Activated CD8-positive, alpha-beta memory T cell treated with anti-CD3 and anti-CD28 coated beads for 4 hours (primary cell): Measurements from ENCODE around the gene MVK.

ENCODE experiments used
- DNase-seq, 2 donors: peaks; one replicate each; pipeline ENCODE4 v3.0.0-alpha.2; 2020; ENCODE audit warnings: low read depth in 2 of 2

MVK gene

DNA sequence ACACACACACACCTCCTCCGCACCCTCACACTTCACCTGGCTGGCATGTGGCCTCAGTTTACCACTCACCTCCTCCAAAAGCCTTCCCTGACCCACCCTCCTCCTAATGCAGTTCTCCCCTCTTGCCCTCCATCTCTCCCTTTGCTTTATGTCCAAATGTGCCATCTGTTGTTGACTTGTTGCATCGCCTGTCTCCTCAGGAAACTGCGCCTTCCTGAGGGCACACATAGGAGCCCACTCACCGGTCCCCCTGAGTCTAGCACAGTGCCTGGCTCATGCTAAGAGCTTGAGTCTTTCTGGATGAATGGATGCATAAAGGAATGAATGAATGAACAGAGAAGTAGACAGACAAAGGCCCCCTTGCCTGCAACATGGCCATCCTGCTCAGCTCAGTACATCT, 34.0 kb downstream of the MVK start:
- no peak for DNase-seq

DNA sequence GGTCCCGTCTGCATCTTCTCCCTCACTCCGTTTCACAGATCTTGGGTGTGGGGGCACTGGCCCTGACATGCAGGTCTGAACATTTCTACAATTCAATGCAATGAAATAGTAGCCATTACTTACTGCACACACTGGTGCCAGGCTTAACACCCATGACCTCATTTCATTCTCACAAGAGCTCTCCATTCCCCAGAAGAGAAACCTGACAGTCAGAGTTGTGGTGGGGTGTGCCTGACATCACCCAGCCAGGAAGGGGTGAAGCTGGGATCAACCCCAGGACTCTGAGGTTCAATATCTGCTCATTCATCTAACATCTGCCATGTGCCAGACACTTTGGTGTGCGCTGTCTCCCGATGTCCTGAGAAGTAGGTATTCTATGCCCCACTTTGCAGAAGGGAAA, 34.7 kb downstream of the MVK start:
- no peak for DNase-seq

DNA sequence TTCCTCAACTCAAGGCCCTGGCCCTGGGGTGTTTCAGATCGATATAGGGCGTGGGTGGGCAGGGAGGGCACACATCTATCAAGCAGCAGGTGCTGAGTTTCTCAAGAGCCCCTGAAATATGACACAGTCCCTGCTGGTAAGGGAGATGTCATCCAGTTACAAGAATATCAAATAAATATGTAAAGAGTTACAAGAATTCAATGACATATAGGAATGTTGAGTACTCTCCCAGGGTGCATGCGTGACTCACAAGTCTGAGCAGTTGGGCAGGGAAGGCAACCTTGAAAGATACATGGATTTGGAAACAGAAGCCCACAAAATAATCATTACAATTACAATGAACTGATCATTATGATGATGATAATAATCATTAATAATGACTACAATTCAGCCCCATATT, 35.2 kb downstream of the MVK start:
- DNase-seq, result no peak

DNA sequence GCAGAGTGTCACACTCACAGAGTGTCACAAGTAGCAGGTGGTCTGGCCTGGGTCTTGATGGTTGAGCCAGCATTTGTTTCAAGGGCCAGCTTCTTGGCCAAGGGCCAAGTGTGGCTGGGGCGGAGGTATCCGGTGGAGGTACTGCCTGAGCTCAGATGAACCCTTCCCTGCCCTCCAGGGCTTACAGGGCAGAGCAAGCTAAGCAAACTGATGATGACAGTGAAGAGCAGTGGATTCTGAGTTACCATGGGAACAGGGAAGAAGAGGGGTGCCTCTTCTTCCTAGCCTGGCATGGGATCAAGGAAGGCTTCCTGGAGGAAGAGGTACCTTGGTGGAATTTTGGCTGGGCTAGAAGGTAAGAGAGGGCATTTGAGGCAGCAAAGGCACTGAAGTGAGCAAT, 35.7 kb downstream of the MVK start:
- no peak for DNase-seq

DNA sequence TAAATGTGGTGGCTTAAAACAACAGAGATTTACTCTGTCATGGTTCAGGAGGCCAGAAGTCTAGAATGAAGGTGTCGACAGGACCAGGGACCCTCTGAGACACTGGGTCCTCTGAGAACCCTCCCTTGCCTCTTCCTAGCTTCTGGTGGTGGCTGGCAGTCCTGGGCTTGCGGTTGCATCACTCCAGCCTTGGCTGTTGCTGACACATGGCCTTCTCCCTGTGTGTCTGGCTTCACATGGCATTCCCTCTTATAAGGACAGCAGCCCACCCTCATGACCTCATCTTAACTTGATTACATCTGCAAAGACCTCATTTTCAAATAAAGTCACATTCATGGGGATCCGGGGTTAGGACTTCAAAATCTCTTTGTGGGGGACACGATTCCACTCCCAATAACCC, 36.9 kb downstream of the MVK start:
- DNase-seq, result no peak

DNA sequence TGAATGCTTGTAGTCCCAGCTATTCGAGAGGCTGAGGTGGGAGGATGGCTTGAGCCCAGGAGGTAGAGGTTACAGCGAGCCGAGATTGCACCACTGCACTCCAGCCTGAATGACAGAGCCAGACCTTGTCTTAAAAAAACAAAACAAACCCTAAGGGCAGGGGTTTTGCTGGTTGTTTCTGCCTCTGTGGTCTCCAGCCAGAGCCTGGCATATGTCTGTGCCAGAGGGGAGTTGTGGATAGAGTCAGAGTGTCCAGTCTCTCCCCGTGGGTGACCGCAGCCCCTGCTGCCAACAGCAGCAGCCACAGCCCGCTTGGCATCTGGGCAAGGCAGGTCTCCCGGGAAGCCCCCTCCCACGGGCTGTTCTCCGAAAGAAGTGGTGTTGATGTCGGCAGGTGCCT, 37.6 kb downstream of the MVK start:
- no peak for DNase-seq

DNA sequence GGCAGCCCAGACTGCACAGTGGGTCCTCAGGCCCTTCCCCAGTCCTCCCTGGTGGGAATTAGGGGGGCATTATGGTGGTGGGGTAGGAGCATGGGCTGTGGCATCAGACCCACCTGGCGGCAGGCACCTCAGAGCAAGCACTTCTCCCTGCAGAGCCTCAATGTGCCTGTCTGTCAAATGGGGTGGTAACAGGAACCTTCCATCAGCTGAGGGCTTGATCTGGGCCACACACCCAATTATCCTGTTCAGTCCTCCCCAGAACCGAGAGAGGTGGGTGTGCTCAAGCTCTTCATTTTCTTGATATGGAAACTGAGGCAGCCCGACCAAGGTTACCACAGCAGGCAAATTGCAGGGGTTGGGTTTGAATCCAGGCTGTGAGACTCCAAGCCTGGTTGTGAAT, 38.4 kb downstream of the MVK start:
- DNase-seq, result no peak

DNA sequence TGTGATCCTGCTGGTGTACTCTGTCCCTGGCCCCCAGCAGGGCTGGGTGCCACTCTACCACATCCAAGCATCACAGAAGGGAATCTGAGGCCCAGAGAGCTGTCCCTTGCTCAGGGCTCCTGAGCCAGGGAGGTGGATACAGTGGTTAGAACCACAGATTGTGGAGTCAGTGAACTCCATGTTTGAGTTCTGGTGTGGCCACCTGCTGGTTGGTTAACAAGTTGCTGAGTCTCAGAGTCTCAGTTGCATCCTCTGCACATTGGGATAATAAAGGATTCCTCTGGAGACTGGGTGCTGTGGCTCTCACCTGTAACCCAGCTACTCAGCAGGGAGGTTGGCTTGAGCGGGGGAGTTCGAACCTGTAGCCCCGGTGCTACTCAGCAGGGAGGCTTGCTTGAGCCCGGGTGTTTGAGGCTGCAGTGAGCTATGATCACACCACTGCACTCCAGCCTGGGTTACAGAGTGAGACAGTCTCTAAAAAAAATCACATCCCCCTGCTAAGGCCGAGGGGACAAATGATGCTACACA, 39.4 kb downstream of the MVK start:
- DNase-seq, result no peak

DNA sequence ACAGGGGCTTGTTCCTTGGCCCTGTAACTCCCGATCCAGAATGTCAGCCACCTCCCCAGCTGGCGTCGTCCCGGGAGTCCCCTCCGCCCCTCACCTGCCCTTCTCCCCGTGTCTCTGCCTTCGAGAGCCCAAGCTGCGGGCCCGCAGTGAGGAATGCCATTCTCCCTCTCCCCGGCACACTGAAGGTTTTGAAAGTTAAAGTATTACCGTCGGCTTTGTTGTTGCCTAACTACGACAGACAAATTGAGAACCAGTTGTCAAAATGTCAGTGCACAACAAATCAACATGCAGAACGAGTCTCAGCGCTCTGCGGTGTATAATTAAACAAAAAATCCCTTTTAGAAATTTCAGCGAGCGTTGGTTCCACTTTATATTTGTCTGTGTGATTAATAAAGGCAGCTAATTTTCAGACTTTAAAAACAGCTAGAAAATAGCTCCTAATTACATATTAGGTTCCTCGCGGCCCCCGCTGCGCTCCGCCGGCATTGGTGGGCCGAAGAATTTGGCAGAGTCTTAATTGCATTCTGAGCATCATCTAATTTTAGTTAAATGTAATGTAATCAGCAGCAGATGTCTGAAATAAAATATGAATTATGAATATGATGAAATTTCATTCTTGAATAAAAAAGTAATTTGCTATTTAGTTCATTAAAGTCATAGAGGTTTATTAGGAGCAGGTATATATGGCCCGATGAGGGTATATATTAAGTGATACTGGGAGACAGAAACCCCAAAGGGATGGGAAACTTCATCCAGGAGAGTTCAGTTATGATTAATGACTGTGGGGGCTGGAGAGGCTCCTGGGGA, 40.3 kb downstream of the MVK start:
- no peak for DNase-seq

DNA sequence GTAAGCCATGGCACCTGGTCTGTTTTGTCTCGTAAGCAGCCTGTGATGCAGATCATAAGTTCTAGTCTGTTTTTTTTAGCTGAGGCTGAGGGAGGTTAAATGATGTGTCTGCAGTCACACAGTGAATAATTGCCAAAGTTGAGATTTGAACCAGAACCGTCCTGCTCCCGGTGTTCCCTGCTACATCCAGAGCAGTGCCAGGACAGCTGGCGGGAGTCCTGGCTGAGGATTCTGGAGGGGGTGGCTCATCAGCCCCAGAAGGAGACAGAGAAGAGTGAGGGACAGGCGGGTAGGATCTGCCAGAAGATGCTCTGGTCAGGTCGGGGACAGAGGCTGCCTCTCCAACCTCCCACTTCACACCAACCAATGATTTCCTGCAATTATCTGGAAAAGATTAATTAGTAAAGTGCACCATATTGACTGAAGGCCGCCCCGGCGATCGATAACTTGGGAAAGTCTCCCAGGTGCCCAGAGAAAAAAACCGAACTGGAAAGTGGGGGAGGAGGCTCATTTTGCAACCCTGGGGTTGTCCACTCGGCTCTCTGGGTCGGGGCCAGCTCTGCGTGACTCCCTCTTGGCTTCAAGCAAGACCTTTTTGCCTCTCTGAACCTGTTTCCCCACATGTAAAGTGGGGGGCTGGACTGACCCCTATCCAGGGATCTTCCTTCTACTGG, 42.1 kb downstream of the MVK start:
- no peak for DNase-seq

DNA sequence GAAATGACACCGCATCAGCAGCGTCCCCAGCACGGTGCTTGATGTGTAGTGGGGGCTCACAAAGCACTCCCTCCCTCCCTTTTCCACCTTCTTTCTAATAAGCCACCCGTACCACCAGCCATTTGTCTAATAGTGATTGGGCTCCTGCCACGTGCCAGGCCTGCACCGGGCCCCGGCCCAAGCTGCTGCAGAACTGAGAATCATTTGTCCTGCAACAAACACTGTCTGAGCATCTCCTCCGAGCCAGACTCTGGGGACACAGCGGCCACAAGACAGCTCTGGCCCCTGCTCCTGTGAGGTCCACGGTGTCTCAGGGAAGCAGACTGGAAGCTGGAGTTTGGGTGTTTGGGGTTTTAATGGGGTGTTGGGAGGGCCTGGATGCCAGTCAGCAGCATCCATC, 43.9 kb downstream of the MVK start:
- DNase-seq, result no peak

DNA sequence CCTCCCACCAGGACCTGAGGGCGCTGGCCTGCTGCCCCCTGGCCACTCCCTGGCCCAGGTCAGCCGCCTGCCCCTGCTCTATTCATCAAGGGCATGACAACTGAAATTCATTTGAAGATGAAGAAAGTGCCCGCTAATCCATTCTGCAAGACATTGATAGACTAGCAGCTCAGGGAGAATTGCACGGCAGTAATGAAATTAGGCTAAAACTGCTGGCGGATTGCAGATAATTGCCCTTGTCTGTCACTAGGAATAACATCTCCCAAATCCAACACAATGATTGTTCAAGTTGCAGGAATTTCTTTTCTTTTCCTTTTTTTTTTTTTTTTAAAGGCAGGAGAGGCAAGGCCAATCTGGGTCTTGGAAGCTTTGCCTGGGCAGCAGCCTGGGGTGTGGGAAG, 44.5 kb downstream of the MVK start:
- DNase-seq, result no peak

DNA sequence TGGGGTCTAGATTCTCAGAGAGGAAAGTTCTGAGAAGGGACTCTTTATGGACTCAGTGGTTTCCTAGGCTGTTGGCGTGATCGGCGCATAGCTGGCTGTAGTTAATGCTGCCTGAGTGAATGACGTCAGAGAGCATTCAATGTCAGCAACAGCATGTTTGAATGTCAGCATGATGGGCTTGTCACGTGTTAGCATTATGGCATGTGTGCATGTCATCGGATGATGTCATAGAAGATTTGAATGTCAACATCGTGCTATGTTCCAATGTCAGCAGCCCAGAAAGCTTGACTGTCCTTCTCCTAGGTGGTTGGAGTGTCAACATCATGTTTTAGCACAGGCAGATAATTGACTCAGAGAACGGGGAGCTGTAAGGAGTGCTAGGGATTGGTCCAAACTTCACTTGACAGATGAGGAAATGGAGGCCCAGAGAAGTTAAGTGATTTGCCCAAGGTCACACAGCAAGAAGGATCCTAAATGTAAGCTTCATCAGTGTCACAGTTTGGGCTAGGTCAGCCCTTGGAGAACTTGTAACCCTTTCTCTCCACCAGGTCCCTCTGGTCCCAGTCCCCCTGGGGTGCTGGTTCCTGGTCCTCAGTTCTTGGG, 45.5 kb downstream of the MVK start:
- no peak for DNase-seq

DNA sequence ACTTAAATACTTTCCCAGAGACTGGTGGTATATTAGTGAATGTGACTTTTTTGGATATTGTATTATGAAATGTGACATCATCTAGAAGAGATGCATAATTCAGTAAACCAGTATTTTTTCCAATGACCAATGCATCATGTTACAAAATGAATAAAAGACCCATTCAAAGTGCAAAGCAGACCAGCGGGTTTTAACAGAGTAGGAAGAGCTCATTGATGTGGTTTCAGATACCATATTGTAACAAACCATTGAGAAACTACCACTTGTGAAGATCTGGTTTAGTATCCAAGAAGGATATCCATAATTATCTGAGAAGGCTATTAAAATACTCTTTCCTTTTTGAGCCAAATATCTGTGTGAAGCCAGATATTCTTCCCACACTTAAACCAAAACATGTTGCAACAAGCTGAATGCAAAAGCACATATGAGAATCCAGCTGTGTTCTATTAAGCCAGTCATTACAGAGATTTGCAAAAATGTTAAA, 47.7 kb downstream of the MVK start:
- no peak for DNase-seq

DNA sequence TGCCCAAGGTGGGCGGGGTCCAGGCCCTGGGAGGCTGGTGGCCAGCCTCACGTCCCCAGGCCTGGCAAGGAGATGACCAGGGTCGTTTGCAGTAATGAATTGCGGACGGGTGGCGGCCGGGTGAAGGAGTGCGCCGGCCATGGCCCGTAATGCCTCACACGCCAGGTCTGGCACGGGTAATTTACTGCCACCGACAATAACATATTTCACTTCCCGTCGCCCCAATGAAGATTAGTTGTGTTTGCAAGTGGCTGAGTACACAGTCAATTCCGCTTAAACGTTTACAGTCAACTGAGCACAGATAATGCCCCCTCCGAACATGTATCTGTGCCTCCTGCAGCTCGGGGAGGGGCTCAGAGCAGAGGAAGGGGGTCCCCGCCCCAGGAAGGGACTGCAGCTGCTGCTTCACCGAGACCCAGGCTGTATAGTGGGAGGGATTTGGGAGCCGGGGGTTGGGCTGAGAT, 48.3 kb downstream of the MVK start:
- DNase-seq, result no peak

DNA sequence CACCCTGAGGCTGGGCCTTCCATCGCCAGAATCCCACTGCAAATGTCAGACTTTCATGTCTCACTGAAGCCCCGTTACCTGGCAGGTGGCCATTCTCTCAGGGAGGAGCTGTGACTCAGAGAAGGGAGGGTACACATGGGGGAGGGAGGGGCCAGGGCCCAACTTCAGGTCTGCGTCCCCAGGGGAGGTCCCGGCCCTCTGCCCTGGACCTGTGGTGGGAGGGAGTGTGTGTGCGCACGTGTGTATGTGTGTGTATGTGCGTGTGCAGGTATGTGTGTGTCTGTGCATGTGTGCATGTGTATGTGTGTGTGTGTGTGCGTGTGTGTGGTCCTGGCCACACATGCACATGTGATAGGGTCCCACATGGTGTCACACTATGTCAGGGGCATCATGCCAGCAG, 50.9 kb downstream of the MVK start:
- DNase-seq, result no peak

DNA sequence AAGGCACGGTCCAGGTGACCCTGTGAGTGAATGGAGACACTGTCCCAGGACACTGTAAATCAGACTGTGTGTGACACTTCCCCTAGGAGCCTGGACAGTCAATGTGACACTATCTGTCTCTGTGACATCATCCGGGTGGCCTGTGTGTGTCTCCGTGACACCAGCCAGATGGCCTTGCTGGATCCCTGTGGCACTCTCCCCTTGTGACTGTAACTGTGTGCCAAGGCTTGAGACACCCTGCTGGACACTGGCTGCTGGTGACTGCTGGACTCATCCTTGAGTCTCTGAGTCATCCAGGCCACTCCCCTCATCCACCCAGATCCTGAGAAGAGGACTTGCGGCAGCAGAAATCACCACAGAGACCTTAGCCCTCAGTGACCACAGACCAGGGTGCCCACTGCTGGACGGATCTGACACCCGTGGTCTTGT, 51.6 kb downstream of the MVK start:
- no peak for DNase-seq

DNA sequence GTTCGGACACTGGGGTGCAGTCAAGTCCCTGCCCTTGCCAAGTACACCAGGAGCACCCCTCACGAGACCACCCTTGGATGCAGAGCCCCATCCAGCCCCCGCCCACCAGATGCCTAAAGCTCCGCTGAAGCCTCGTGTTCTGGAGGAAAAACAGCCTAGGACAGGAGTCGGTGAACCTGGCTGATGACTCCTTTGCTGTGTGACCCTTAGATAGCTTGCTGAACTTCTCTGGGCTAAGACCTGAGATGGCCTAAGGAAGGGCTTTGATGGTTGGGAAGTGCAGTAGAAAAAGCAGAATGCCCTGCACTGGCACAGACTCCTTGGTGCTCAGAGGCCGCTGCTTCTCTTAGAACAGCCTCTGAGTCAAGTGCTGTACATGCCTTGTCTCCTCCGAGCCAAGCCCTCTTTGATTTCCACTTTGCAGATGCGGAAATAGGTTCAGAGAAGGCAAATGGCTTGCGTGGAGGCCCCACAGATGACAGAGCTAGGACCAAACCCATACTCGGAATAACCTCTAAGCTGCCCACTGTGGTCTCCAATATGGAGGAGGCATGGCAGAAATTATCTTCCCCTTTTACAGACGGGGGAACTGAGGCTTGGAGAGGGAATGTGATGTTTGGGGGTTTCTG, 52.3 kb downstream of the MVK start:
- DNase-seq, result no peak

DNA sequence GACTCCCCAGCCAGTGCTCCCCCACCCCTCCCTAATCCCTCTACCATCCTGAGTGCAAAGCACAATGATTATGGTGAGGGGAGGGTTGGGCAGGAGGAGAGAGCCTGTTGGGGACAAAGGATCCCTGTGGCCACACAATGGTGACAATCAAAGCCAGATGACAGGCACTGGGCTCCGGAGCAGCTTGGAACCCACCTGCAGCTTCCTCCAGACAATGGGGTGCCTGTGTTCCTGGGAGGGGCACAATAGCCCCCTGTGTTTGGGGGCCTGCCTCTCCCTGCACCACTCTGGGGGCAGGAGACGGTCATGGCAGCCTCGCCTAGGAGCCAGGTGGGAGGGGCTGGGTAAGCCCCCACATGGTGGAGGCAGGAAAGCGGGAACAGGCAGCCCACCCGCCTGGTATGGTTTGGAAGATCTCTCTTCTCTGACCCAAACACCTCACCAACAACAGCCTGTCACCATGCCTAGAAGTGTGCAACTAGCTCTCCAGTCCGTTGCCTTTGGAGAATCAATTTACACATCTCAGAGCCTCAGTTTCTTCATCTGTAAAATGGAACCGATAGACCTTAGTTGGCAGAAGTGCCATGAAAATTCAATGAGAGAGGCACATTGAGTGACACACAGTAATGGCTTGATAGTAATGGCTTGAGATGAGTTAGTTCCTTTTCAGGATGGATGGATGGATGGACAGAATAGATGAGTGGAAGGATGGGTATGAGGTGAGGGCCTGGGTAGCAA, 53.0 kb downstream of the MVK start:
- DNase-seq, result no peak

DNA sequence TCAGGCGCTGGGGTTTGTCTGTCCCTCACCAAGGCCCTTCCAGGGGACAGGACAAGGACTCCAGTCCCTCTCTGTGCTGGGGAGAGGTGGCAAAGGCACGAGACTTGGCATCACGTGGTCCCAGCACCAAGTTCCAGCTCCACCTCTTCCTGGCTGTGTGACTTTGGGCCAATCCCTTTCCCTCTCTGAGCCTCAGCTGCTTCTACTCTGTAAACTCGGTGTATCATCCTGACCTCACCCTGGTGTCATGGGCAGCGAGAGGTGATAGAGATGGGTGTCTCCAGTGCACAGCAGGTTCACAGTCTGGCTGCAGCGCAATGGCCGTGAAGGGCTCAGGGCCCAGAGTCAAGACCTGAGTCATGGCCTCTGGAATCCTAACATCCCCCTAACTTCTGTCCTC, 54.0 kb downstream of the MVK start:
- DNase-seq, result no peak

DNA sequence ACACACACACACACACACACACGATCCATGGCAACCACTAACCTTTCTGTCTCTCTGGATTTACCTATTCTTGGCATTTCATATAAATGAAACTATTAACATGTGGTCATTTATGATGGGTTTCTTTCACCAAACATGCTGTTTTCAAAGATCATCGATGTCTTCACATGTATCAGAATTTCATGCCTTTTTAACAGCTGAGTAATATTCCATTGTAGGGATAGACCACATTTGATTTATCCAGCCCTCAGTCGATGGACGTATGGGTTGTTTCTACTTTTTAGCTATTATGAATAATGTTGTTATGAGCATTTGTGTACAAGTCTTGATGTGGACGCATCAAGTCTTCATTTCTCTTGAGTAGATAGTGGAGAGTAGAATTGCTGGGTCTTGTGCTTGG, 56.5 kb downstream of the MVK start:
- no peak for DNase-seq

DNA sequence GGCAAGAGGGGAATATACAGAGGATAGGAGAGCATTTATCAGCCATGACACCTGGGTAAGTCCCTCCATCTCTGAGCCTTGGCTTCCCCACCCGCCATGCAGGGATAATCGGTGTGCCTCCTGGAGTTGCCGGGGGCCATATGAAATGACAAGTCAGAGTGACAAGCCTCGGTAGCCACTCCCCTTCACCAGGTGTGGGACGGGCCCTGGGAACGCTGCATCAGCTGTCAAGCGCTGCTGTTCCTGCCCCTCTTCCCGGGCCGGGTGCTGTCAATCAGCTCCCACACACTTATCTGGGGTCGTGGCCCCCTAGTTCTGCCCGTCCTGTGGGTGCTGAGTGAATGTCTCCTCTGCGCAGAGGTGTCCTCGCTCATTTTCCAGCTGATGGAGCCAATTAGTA, 57.2 kb downstream of the MVK start:
- no peak for DNase-seq
